CD14-positive monocyte (primary cell): ENCODE results near the gene RALGDS. TPM values are rescaled to one million over a fixed set of nuclear protein-coding genes. Genes with fewer than 3 reads are reported as not detected.

ENCODE experiments used
- DNase-seq, 3 donors: peaks; one replicate each; pipeline ENCODE4 v3.0.0-alpha.2; 2011 to 2022
- H2AFZ ChIP-seq: 2 replicates; pipeline ENCODE4 v1.6.0; 2012; ENCODE audit warnings: mild to moderate bottlenecking, low read depth, low read length, inconsistent platforms; ENCODE audit not compliant: insufficient read depth, poor library complexity, severe bottlenecking
- H3K27ac ChIP-seq, 2 donors: 1 replicate in 1 of 2; 2 replicates in 1 of 2; pipeline ENCODE4 v1.5.1; 2012 to 2013; ENCODE audit warnings: low read length in 2 of 2, control low read depth in 1 of 2, inconsistent platforms in 1 of 2, low read depth in 1 of 2, mild to moderate bottlenecking in 1 of 2
- H3K27me3 ChIP-seq, 2 donors: one replicate each; pipeline versions ENCODE4 v1.6.0 to v1.6.1; 2011 to 2013; ENCODE audit warnings: low read length in 2 of 2; ENCODE audit not compliant: control insufficient read depth in 2 of 2, insufficient read depth in 2 of 2
- H3K36me3 ChIP-seq, 2 donors: replicated peaks in 1 of 2; 1 replicate in 1 of 2; 2 replicates in 1 of 2; pipeline versions ENCODE4 v1.5.1 to v1.6.1; 2012 to 2013; ENCODE audit warnings: low read length in 2 of 2, control low read depth in 1 of 2, inconsistent platforms in 1 of 2, mild to moderate bottlenecking in 1 of 2; ENCODE audit not compliant: insufficient read depth in 2 of 2, control insufficient read depth in 1 of 2
- H3K4me1 ChIP-seq, 2 donors: 1 replicate in 1 of 2; 2 replicates in 1 of 2; pipeline versions ENCODE4 v1.5.1 to v1.6.1; 2012 to 2013; ENCODE audit warnings: low read length in 2 of 2, control low read depth in 1 of 2, inconsistent platforms in 1 of 2, mild to moderate bottlenecking in 1 of 2, moderate library complexity in 1 of 2; ENCODE audit not compliant: insufficient read depth in 2 of 2, control insufficient read depth in 1 of 2
- H3K4me2 ChIP-seq: replicated peaks from 2 replicates; pipeline ENCODE3; 2012; ENCODE audit warnings: low read length, moderate library complexity, mild to moderate bottlenecking; ENCODE audit not compliant: poor library complexity, severe bottlenecking; ENCODE audit errors: extremely low read depth
- H3K4me3 ChIP-seq, 3 experiments: fragments of 200-600 bp in 1 of 3; sonication (generic) in 1 of 3; replicated peaks in 1 of 3; 1 replicate in 2 of 3; 2 replicates in 1 of 3; pipeline ENCODE4 v1.5.1; 2011 to 2013; ENCODE audit warnings: low read length in 3 of 3, mild to moderate bottlenecking in 3 of 3, control low read depth in 2 of 3, low read depth in 2 of 3, inconsistent platforms in 1 of 3, moderate library complexity in 1 of 3
- H3K79me2 ChIP-seq: 2 replicates; pipeline ENCODE4 v1.6.0; 2012; ENCODE audit warnings: mild to moderate bottlenecking, control low read depth, inconsistent platforms, low read length, moderate library complexity; ENCODE audit not compliant: insufficient read depth
- H3K9ac ChIP-seq: 2 replicates; pipeline ENCODE4 v1.6.0; 2017; ENCODE audit warnings: low read length, mild to moderate bottlenecking; ENCODE audit not compliant: insufficient read depth, poor library complexity, severe bottlenecking
- H3K9me3 ChIP-seq, 2 donors: replicated peaks in 1 of 2; 1 replicate in 1 of 2; 2 replicates in 1 of 2; pipeline versions ENCODE4 v1.5.1 to v1.6.1; 2012 to 2013; ENCODE audit warnings: low read length in 2 of 2, control low read depth in 1 of 2; ENCODE audit not compliant: control insufficient read depth in 1 of 2, insufficient read depth in 1 of 2
- H4K20me1 ChIP-seq: 2 replicates; pipeline ENCODE4 v1.6.0; 2012; ENCODE audit warnings: mild to moderate bottlenecking, low read length, control low read depth, moderate library complexity; ENCODE audit not compliant: insufficient read depth
- H3K27ac Mint-ChIP-seq, 7 donors: one replicate each; pipeline ENCODE4 v1.8.0; 2020; ENCODE audit warnings: mild to moderate bottlenecking in 7 of 7, mixed read lengths in 7 of 7, moderate library complexity in 6 of 7, inconsistent platforms in 2 of 7
- H3K27me3 Mint-ChIP-seq, 3 donors: one replicate each; pipeline ENCODE4 v1.8.0; 2021 to 2022; ENCODE audit warnings: low read depth in 3 of 3, mild to moderate bottlenecking in 3 of 3, mixed read lengths in 3 of 3, moderate library complexity in 3 of 3, inconsistent platforms in 1 of 3
- H3K36me3 Mint-ChIP-seq, 2 donors: one replicate each; pipeline ENCODE4 v1.8.0; 2020; ENCODE audit warnings: mixed read lengths in 2 of 2, inconsistent platforms in 1 of 2, mild to moderate bottlenecking in 1 of 2
- H3K4me1 Mint-ChIP-seq: one replicate; pipeline ENCODE4 v1.8.0; 2020; ENCODE audit warnings: mild to moderate bottlenecking, mixed read lengths
- H3K4me3 Mint-ChIP-seq, 2 donors: one replicate each; pipeline ENCODE4 v1.8.0; 2020; ENCODE audit warnings: mild to moderate bottlenecking in 2 of 2, mixed read lengths in 2 of 2, moderate library complexity in 1 of 2
- H3K9me3 Mint-ChIP-seq, 7 donors: one replicate each; pipeline ENCODE4 v1.8.0; 2020 to 2022; ENCODE audit warnings: mixed read lengths in 7 of 7, mild to moderate bottlenecking in 6 of 7, moderate library complexity in 6 of 7, inconsistent platforms in 2 of 7
- CTCF ChIP-seq: fragments of 200-600 bp; IDR thresholded peaks from one replicate; pipeline ENCODE4 v1.8.0; 2022; ENCODE audit warnings: antibody characterized with exemption, mild to moderate bottlenecking
- WGBS: methylation state at CpG from one replicate; pipeline ENCODE4 v1.1.5; 2013; ENCODE audit warnings: missing lambda C conversion rate; ENCODE audit not compliant: insufficient coverage; 5-methylcytosine and 5-hydroxymethylcytosine counted together
- intact Hi-C, 2 donors: fragments of 100-400 bp; cut with micrococcal nuclease; formaldehyde crosslinking; loops; one replicate each; pipeline versions ENCODE4 v1.15.0 to v1.15.1; 2023
- polyA plus RNA-seq, 3 donors: library from polyadenylated mRNA; depleted of rRNA in 1 of 3; unstranded in 2 of 3; stranded (reverse) in 1 of 3; fragments of 300-500 nt in 2 of 3; fragments of >200 nt in 1 of 3; fragmentation: Illumina TruSeq in 2 of 3; gene quantifications; 1 replicate in 2 of 3; 2 replicates in 1 of 3; pipeline ENCODE4 v1.2.3, GENCODE V29; 2012 to 2021

Gene RALGDS
- polyA plus RNA-seq, 3 donors = 3.5 to 63.8 (median 4.2) TPM

- Histone ChIP-seq H2AFZ (no peak overlapping the region), H3K36me3 (no peaks in the 10 kb centered on the region), H3K79me2 (peaks cover 7% of the 10 kb centered on the region), H3K27ac (no peak overlapping the region), H3K9ac (no peak overlapping the region), H3K9me3 (no peaks in the 10 kb centered on the region), H3K4me2 (no peak overlapping the region), H3K27me3 (peaks cover 0 to 6% of the 10 kb centered on the region in 2 donors), H3K4me1 (peaks cover 13 to 14% of the 10 kb centered on the region in 2 donors), H4K20me1 (peaks cover 4% of the 10 kb centered on the region), H3K4me3 (no peak overlapping the region)
- Mint-ChIP-seq H3K27ac (no peak overlapping the region), H3K36me3 (no peaks in the 10 kb centered on the region), H3K4me3 (no peak overlapping the region), H3K9me3 (peaks cover 0 to 3% (median 0%) of the 10 kb centered on the region in 7 donors), H3K27me3 (peaks cover 4 to 25% (median 13%) of the 10 kb centered on the region in 3 donors), H3K4me1 (peaks cover 8% of the 10 kb centered on the region)
- WGBS = 97% methylated on average over 3 of the region's 3 CpGs
- DNase-seq = no peak
- no peak for TF ChIP-seq CTCF
- intact Hi-C loops = no loop called here
These were observed 46.7 kb upstream of the RALGDS start for GRCh38 chr9:133167769-133168168.

GRCh38 chr9:133167096-133167730, 46.2 kb upstream of the RALGDS start:
- H3K4me2 ChIP-seq = no peak overlapping the region
- no peak overlapping the region for H3K4me3 Mint-ChIP-seq
- DNase-seq = no peak
- H3K27me3 ChIP-seq = peaks cover 0 to 6% of the 10 kb centered on the region in 2 donors
- H3K4me1 Mint-ChIP-seq = peaks cover 13% of the 10 kb centered on the region
- H3K36me3 ChIP-seq = no peaks in the 10 kb centered on the region
- H3K9ac ChIP-seq = no peak overlapping the region
- no peak for TF ChIP-seq CTCF
- no peak overlapping the region for H3K27ac Mint-ChIP-seq
- no peaks in the 10 kb centered on the region for H3K9me3 ChIP-seq
- no peak overlapping the region for H3K4me3 ChIP-seq
- peaks cover 9% of the 10 kb centered on the region for H4K20me1 ChIP-seq
- H3K27me3 Mint-ChIP-seq = peaks cover 4 to 29% (median 13%) of the 10 kb centered on the region in 3 donors
- peaks cover 18 to 20% of the 10 kb centered on the region in 2 donors for H3K4me1 ChIP-seq
- H3K79me2 ChIP-seq = peaks cover 9% of the 10 kb centered on the region
- H2AFZ ChIP-seq = no peak overlapping the region
- H3K36me3 Mint-ChIP-seq = no peaks in the 10 kb centered on the region
- peaks cover 0 to 3% (median 0%) of the 10 kb centered on the region in 7 donors for H3K9me3 Mint-ChIP-seq
- intact Hi-C loops = no loop called here
- H3K27ac ChIP-seq = no peak overlapping the region
- whole genome bisulfite sequencing = no CpG with 5 or more reads among the region's 3 CpGs
